ENCODE data around the gene RAPSN.

Gene RAPSN

GRCh38 chr11:47395223-47396048 is 53.5 kb downstream of the RAPSN start:
- TF ChIP-seq CTCF (IDR thresholded peaks at IDR 0.05; ENCODE audit: low read depth, low read length, missing control alignments) = no peak
- no peak for DNase-seq (ENCODE audit: low read depth)
- H3K4me3 ChIP-seq (ENCODE audit: low read depth, low read length) = peak overlapping the region; percentile 39; the same call in 1 of the 2 replicates

GRCh38 chr11:47394322-47395222 is 54.4 kb downstream of the RAPSN start:
- DNase-seq (ENCODE audit: low read depth) = no peak

GRCh38 chr11:47394050-47394321 is 55.0 kb downstream of the RAPSN start:
- TF ChIP-seq CTCF (IDR thresholded peaks at IDR 0.05; ENCODE audit: low read depth, low read length, missing control alignments) = no peak
- DNase-seq (ENCODE audit: low read depth) = no peak
- no peak overlapping the region for H3K4me3 ChIP-seq (ENCODE audit: low read depth, low read length)

More at GRCh38 chr11:47394322-47395222, 54.4 kb downstream of the RAPSN start:
- TF ChIP-seq CTCF (IDR thresholded peaks at IDR 0.05; ENCODE audit: low read depth, low read length, missing control alignments) = no peak
- peak overlapping the region; percentile 39 for H3K4me3 ChIP-seq (ENCODE audit: low read depth, low read length)

GRCh38 chr11:47393163-47394049 is 55.5 kb downstream of the RAPSN start:
- no peak for DNase-seq (ENCODE audit: low read depth)
- no peak for TF ChIP-seq CTCF (IDR thresholded peaks at IDR 0.05; ENCODE audit: low read depth, low read length, missing control alignments)
- H3K4me3 ChIP-seq (ENCODE audit: low read depth, low read length) = no peak overlapping the region

- DNase-seq (ENCODE audit: low read depth) = no peak
- no peak for TF ChIP-seq CTCF (IDR thresholded peaks at IDR 0.05; ENCODE audit: low read depth, low read length, missing control alignments)
- no peak overlapping the region for H3K4me3 ChIP-seq (ENCODE audit: low read depth, low read length)
Observed at GRCh38 chr11:47392546-47393162, 56.3 kb downstream of the RAPSN start.

GRCh38 chr11:47391711-47392432 is 57.1 kb downstream of the RAPSN start:
- no peak for DNase-seq (ENCODE audit: low read depth)
- TF ChIP-seq CTCF (IDR thresholded peaks at IDR 0.05; ENCODE audit: low read depth, low read length, missing control alignments) = no peak
- no peak overlapping the region for H3K4me3 ChIP-seq (ENCODE audit: low read depth, low read length)
